Panc1 (cell line): ENCODE data around the gene LRRC71. TPM values are rescaled to one million over a fixed set of nuclear protein-coding genes. Genes with fewer than 3 reads are reported as not detected.

Source experiments
- ATAC-seq: fragments of 200-7000 bp; cut with Tn5 transposase; 2 replicates; pipeline ENCODE4 v1.9.1; 2020; ENCODE audit warnings: mild to moderate bottlenecking, moderate library complexity
- BruUV-seq: library from RNA; stranded (reverse); fragments of 400-500 nt; replicated peaks from 2 replicates; lab custom pipeline; 2021; lab: Mats Ljungman, UMichigan
- CTCF ChIA-PET: fragments of 300-600 bp; sonication (Branson Sonifier 250); formaldehyde crosslinking; loops from one replicate; lab custom pipeline; 2022; ENCODE audit warnings: antibody characterized with exemption; lab: Charles Lee
- POLR2A ChIA-PET: fragments of 300-600 bp; sonication (Branson Sonifier 250); formaldehyde crosslinking; loops from one replicate; lab custom pipeline; 2022; ENCODE audit warnings: antibody characterized with exemption; lab: Charles Lee
- DNase-seq: peaks from one replicate; pipeline ENCODE4 v3.0.0-alpha.2; 2010; ENCODE audit warnings: low read depth, low spot score
- H3K27ac ChIP-seq: 2 replicates; pipeline ENCODE4 v1.5.1; 2011; ENCODE audit warnings: mild to moderate bottlenecking, low read length, inconsistent platforms
- H3K27me3 ChIP-seq: fragments of 200-500 bp; sonication (Bioruptor generic); 2 replicates; pipeline ENCODE4 v1.6.0; 2014; ENCODE audit warnings: low read length, inconsistent platforms; ENCODE audit not compliant: control insufficient read depth, insufficient read depth
- H3K36me3 ChIP-seq: fragments of 200-500 bp; sonication (Bioruptor generic); 2 replicates; pipeline ENCODE4 v1.5.1; 2014; ENCODE audit warnings: inconsistent platforms, mild to moderate bottlenecking, low read length, moderate library complexity; ENCODE audit not compliant: control insufficient read depth, insufficient read depth
- H3K4me1 ChIP-seq: 2 replicates; pipeline ENCODE4 v1.5.1; 2011; ENCODE audit warnings: inconsistent platforms, mild to moderate bottlenecking, low read length, moderate library complexity; ENCODE audit not compliant: control insufficient read depth, insufficient read depth
- H3K4me3 ChIP-seq, 2 experiments: 2 replicates each; pipeline ENCODE4 v1.5.1; 2011 to 2012; ENCODE audit warnings: low read depth in 2 of 2, low read length in 2 of 2, mild to moderate bottlenecking in 2 of 2, inconsistent platforms in 1 of 2, moderate library complexity in 1 of 2
- H3K9me3 ChIP-seq: fragments of 200-500 bp; sonication (Bioruptor generic); 2 replicates; pipeline ENCODE4 v1.5.1; 2014; ENCODE audit warnings: low read depth, mild to moderate bottlenecking, inconsistent platforms, low read length, moderate library complexity; ENCODE audit not compliant: control insufficient read depth, insufficient read depth
- POLR2AphosphoS5 ChIP-seq: IDR thresholded peaks from 2 replicates; pipeline ENCODE4 v1.6.1; 2012; ENCODE audit warnings: mild to moderate bottlenecking, low read depth, low read length, moderate library complexity
- SIN3A ChIP-seq: IDR thresholded peaks from 2 replicates; pipeline ENCODE4 v1.6.1; 2012; ENCODE audit warnings: low read depth, mild to moderate bottlenecking, low read length, moderate library complexity, borderline replicate concordance; ENCODE audit not compliant: insufficient read depth
- TCF7L2 ChIP-seq: IDR thresholded peaks from 2 replicates; pipeline ENCODE4 v1.6.1; 2011; ENCODE audit warnings: mild to moderate bottlenecking, low read depth, low read length, inconsistent platforms
- in situ Hi-C: cut with HindIII; loops from 2 replicates; pipeline ENCODE4 v1.10.0; 2016; ENCODE audit warnings: low sequenced_read_pairs, low pct_unique_long_range_greater_than_20kb
- intact Hi-C: fragments of 100-400 bp; cut with micrococcal nuclease; formaldehyde crosslinking; loops from one replicate; pipeline ENCODE4 v1.10.0; 2022; ENCODE audit not compliant: unreplicated experiment
- total RNA-seq: library from RNA; stranded (reverse); gene quantifications from one replicate; pipeline ENCODE4 v1.2.1, GENCODE V29; 2021; ENCODE audit not compliant: unreplicated experiment
- TF ChIP-seq, protein P1 (sequence below): fragments of 450-650 bp; IDR thresholded peaks from 2 replicates; pipeline ENCODE4 v1.5.1; 2017; ENCODE audit warnings: mild to moderate bottlenecking
- TF ChIP-seq, protein P2 (sequence below), 2 experiments: IDR thresholded peaks; 2 replicates each; pipeline ENCODE4 v1.6.1; 2011 to 2012; ENCODE audit warnings: low read depth in 2 of 2, control low read depth in 1 of 2, low read length in 1 of 2, mild to moderate bottlenecking in 1 of 2, moderate library complexity in 1 of 2; ENCODE audit not compliant: insufficient read depth in 1 of 2

Gene LRRC71
- total RNA-seq, 1 experiment from 2014 or later, result 0.77 TPM

DNA sequence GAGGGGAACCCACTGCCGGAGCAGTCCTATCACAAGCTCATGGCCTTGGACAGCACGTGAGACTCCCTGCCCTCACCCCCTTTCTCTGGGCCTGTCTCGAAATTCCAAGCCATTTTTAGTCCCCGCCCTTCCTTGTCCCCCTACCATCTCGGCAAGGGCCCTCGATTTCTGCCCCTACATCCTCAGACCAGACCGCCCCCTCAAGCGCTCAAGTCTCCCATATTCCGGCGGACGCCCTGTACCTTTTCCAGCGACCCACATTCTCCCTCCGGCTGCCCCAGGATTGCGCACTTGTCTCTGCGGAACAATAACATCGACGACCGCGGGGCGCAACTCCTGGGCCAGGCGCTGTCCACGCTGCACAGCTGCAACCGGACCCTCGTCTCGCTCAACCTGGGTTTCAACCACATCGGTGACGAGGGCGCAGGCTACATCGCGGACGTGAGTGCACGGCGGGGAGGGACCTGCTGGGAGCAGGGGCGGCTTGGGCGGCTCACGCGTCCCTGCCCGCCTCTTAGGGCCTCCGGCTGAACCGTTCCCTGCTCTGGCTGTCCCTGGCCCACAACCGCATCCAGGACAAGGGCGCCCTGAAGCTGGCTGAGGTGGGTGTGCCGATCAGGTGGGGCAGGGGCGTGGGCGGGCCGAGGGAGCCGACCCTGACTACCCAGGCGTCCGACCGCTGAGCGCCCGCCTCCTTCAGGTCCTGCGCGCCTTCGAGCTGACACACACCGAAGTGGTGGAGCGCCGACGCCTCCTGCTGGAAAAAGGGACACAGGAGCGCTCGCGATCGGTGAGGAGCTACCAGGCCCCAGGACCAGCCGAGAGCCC lies 7.0 kb downstream of the LRRC71 start:
- BruUV-seq, result no TSS peak
- ChIA-PET CTCF (interaction anchor here (0.6 to 1.6 kb wide), 12 partner anchors 15 to 246 kb away, joined by 3 to 11 read pairs (median 5); no protein-coding TSS in a partner anchor), POLR2A (no interaction called here)
- peaks cover 3% of the 10 kb centered on the region; the same call in 1 of the 2 replicates for H3K4me1 ChIP-seq
- ATAC-seq (peak; percentile 93), DNase-seq (peak; percentile 39)
- peak overlapping the region; percentile 44; the same call in 1 of the 2 replicates for H3K27ac ChIP-seq
- no peak for TF ChIP-seq SIN3A
- TF ChIP-seq, protein P1, sequence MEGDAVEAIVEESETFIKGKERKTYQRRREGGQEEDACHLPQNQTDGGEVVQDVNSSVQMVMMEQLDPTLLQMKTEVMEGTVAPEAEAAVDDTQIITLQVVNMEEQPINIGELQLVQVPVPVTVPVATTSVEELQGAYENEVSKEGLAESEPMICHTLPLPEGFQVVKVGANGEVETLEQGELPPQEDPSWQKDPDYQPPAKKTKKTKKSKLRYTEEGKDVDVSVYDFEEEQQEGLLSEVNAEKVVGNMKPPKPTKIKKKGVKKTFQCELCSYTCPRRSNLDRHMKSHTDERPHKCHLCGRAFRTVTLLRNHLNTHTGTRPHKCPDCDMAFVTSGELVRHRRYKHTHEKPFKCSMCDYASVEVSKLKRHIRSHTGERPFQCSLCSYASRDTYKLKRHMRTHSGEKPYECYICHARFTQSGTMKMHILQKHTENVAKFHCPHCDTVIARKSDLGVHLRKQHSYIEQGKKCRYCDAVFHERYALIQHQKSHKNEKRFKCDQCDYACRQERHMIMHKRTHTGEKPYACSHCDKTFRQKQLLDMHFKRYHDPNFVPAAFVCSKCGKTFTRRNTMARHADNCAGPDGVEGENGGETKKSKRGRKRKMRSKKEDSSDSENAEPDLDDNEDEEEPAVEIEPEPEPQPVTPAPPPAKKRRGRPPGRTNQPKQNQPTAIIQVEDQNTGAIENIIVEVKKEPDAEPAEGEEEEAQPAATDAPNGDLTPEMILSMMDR, result peak; percentile 97
- no peak for TF ChIP-seq POLR2AphosphoS5
- TF ChIP-seq TCF7L2, result no peak
- TF ChIP-seq, protein P2, sequence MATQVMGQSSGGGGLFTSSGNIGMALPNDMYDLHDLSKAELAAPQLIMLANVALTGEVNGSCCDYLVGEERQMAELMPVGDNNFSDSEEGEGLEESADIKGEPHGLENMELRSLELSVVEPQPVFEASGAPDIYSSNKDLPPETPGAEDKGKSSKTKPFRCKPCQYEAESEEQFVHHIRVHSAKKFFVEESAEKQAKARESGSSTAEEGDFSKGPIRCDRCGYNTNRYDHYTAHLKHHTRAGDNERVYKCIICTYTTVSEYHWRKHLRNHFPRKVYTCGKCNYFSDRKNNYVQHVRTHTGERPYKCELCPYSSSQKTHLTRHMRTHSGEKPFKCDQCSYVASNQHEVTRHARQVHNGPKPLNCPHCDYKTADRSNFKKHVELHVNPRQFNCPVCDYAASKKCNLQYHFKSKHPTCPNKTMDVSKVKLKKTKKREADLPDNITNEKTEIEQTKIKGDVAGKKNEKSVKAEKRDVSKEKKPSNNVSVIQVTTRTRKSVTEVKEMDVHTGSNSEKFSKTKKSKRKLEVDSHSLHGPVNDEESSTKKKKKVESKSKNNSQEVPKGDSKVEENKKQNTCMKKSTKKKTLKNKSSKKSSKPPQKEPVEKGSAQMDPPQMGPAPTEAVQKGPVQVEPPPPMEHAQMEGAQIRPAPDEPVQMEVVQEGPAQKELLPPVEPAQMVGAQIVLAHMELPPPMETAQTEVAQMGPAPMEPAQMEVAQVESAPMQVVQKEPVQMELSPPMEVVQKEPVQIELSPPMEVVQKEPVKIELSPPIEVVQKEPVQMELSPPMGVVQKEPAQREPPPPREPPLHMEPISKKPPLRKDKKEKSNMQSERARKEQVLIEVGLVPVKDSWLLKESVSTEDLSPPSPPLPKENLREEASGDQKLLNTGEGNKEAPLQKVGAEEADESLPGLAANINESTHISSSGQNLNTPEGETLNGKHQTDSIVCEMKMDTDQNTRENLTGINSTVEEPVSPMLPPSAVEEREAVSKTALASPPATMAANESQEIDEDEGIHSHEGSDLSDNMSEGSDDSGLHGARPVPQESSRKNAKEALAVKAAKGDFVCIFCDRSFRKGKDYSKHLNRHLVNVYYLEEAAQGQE (IDR thresholded peaks at IDR 0.05; ENCODE audit: insufficient read depth in 1 of 2, low read depth in 2 of 2, low read length in 1 of 2), result peak in 1 of 2 experiments; percentile 61; a peak in 1 of 4 replicates
- peak overlapping the region; percentile 50 to 60 for H3K4me3 ChIP-seq
- H3K9me3 ChIP-seq, result no peaks in the 10 kb centered on the region
- in situ Hi-C loops (no loop called here), intact Hi-C loops (loop anchor here (10.0 kb wide), 1 partner anchor 73 kb away; the partner anchor contains the start of gene INSRR)
- H3K36me3 ChIP-seq, result no peaks in the 10 kb centered on the region
- no peaks in the 10 kb centered on the region for H3K27me3 ChIP-seq

DNA sequence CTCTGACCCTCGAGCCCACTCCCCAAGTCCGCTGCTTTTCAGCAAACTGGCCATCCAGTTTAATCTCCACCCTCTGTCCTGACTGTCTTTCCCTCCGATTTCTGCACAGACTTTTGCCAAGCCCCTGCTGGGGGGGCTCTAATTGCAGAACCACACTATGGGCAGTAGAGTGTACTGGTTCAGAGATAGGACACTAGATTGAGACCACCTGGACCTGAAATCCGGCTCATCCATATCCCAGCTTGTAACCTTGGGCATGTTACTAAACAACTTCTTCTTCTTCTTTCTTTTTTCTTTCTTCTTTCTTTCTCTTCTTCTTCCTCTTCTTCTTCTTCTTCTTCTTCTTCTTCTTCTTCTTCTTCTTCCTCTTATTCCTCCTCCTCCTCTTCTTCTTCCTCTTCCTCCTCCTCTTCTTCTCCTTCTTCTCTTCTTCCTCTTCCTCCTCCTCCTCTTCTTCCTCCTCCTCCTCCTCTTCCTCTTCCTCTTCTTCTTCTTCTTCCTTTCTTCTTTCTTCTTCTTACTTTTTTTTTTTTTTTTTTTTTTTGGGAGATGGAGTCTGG lies 7.7 kb downstream of the LRRC71 start:
- Histone ChIP-seq H3K27ac (no peak overlapping the region; the same call in 1 of the 2 replicates), H3K4me1 (peaks cover 3% of the 10 kb centered on the region; the same call in 1 of the 2 replicates), H3K27me3 (no peaks in the 10 kb centered on the region), H3K4me3 (peak overlapping the region; percentile 50 to 60), H3K9me3 (no peaks in the 10 kb centered on the region), H3K36me3 (no peaks in the 10 kb centered on the region)
- ChIA-PET POLR2A (no interaction called here), CTCF (interaction anchor here (0.6 to 1.6 kb wide), 13 partner anchors 16 to 246 kb away, joined by 3 to 11 read pairs (median 5); no protein-coding TSS in a partner anchor)
- TF ChIP-seq POLR2AphosphoS5, result no peak
- TF ChIP-seq TCF7L2, result no peak
- TF ChIP-seq, protein P2 (IDR thresholded peaks at IDR 0.05; ENCODE audit: insufficient read depth in 1 of 2, low read depth in 2 of 2, low read length in 1 of 2), result no peak
- no peak for TF ChIP-seq SIN3A
- TF ChIP-seq, protein P1, result no peak; the same call in 1 of the 2 replicates
- intact Hi-C loops (loop anchor here (10.0 kb wide), 1 partner anchor 73 kb away; the partner anchor contains the start of gene INSRR), in situ Hi-C loops (no loop called here)
- no peak for DNase-seq
- ATAC-seq, result peak; percentile 37
- BruUV-seq, result no TSS peak
